ENCODE data around the gene SNX18.
"Not testable (repeated sequence)": the region's sequence is repeated elsewhere in the genome, so short reads cannot be mapped to it uniquely, and the experiment has no call there.

SNX18 gene

DNA sequence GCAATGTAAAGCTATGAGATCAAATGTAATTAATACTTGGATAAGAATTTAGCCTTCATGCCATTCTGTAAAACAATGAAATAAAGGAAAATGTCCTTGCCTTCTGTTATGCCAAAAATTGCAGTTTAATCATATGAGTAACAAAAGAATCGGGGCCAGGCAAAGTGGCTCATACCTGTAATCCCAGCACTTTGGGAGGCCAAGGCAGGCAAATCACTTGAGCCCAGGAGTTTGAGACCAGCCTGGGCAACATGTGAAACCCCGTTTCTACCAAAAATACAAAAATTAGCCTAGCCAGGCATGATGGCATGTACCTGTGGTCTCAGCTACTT, 27.9 kb upstream of the SNX18 start:
- H3K9ac ChIP-seq (ENCODE audit: low read depth in 1 of 2, low read length in 2 of 2); H3K27ac ChIP-seq (ENCODE audit: low read depth in 2 of 2, low read length in 2 of 2); H3K4me1 ChIP-seq (ENCODE audit: control insufficient read depth in 2 of 2, insufficient read depth in 2 of 2, low read length in 2 of 2): not testable (repeated sequence)

GRCh38 chr5:54491326-54491725, 26.2 kb upstream of the SNX18 start:
- H3K4me1 ChIP-seq (ENCODE audit: control insufficient read depth in 2 of 2, insufficient read depth in 2 of 2, low read length in 2 of 2), result no peaks in the 10 kb centered on the region
- H3K27me3 ChIP-seq (ENCODE audit: control insufficient read depth in 2 of 2, insufficient read depth in 2 of 2, low read length in 2 of 2), result no peaks in the 10 kb centered on the region
- H3K36me3 ChIP-seq (ENCODE audit: control insufficient read depth in 2 of 2, insufficient read depth in 2 of 2, low read length in 2 of 2), result no peaks in the 10 kb centered on the region
- H3K27ac ChIP-seq (ENCODE audit: low read depth in 2 of 2, low read length in 2 of 2), result no peak overlapping the region
- H3K9me3 ChIP-seq (ENCODE audit: control insufficient read depth in 2 of 2, low read length in 2 of 2), result no peaks in the 10 kb centered on the region
- H3K9ac ChIP-seq (ENCODE audit: low read depth in 1 of 2, low read length in 2 of 2), result no peak overlapping the region
- H3K4me3 ChIP-seq (ENCODE audit: low read length in 2 of 2), result no peak overlapping the region

More for the DNA sequence above, 27.9 kb upstream of the SNX18 start:
- not testable (repeated sequence) for H3K36me3 ChIP-seq (ENCODE audit: control insufficient read depth in 2 of 2, insufficient read depth in 2 of 2, low read length in 2 of 2); H3K27me3 ChIP-seq (ENCODE audit: control insufficient read depth in 2 of 2, insufficient read depth in 2 of 2, low read length in 2 of 2); H3K4me3 ChIP-seq (ENCODE audit: low read length in 2 of 2); H3K9me3 ChIP-seq (ENCODE audit: control insufficient read depth in 2 of 2, low read length in 2 of 2)

- Histone ChIP-seq H3K4me1 (ENCODE audit: control insufficient read depth in 2 of 2, insufficient read depth in 2 of 2, low read length in 2 of 2) (no peaks in the 10 kb centered on the region), H3K27ac (ENCODE audit: low read depth in 2 of 2, low read length in 2 of 2) (no peak overlapping the region), H3K4me3 (ENCODE audit: low read length in 2 of 2) (no peak overlapping the region), H3K27me3 (ENCODE audit: control insufficient read depth in 2 of 2, insufficient read depth in 2 of 2, low read length in 2 of 2) (no peaks in the 10 kb centered on the region), H3K36me3 (ENCODE audit: control insufficient read depth in 2 of 2, insufficient read depth in 2 of 2, low read length in 2 of 2) (no peaks in the 10 kb centered on the region), H3K9ac (ENCODE audit: low read depth in 1 of 2, low read length in 2 of 2) (no peak overlapping the region), H3K9me3 (ENCODE audit: control insufficient read depth in 2 of 2, low read length in 2 of 2) (no peaks in the 10 kb centered on the region)
Observed at GRCh38 chr5:54492178-54492577, 25.4 kb upstream of the SNX18 start.

DNA sequence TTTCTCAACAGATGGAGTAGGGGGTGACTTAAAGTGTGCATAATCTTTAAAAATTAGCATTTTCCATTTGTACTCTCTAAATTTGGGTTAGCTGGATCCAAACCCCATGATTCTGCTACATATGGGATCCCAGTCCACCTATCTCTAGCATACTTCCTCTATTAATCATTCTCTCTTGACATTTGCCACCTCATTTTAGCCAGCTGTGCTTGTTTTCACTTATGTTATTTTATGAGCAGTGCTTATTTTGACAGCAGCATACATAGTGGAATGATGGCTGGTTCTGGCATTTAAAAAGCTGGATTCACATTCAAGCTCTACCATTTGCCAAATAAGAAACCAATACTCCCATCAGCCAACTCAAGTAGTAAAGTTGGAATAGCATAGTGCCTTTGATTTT, 22.5 kb upstream of the SNX18 start:
- no peak overlapping the region for H3K9ac ChIP-seq (ENCODE audit: low read depth in 1 of 2, low read length in 2 of 2)
- no peaks in the 10 kb centered on the region for H3K36me3 ChIP-seq (ENCODE audit: control insufficient read depth in 2 of 2, insufficient read depth in 2 of 2, low read length in 2 of 2)
- H3K9me3 ChIP-seq (ENCODE audit: control insufficient read depth in 2 of 2, low read length in 2 of 2), result no peaks in the 10 kb centered on the region
- no peaks in the 10 kb centered on the region for H3K27me3 ChIP-seq (ENCODE audit: control insufficient read depth in 2 of 2, insufficient read depth in 2 of 2, low read length in 2 of 2)
- H3K4me1 ChIP-seq (ENCODE audit: control insufficient read depth in 2 of 2, insufficient read depth in 2 of 2, low read length in 2 of 2), result no peaks in the 10 kb centered on the region
- H3K27ac ChIP-seq (ENCODE audit: low read depth in 2 of 2, low read length in 2 of 2), result no peak overlapping the region
- H3K4me3 ChIP-seq (ENCODE audit: low read length in 2 of 2), result no peak overlapping the region

DNA sequence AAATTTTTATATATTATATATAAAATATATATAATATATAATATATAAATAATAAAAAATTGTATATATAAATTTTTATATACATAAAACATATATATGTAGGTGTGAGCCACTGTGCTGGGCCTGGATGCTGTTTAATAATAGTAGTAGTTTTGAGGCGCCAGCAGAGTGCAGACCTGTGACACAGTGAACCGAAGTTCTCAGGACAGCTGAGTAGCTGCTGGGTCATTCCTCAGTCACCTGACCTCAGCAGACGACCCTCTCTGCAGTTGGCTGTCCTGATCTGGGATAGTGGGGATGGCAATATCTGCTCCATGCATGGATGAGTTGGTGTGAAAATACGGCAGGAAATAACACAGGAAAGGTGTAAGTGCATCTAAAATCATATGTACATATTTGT, 3.3 kb upstream of the SNX18 start:
- no peaks in the 10 kb centered on the region for H3K36me3 ChIP-seq (ENCODE audit: control insufficient read depth in 2 of 2, insufficient read depth in 2 of 2, low read length in 2 of 2)
- H3K9ac ChIP-seq (ENCODE audit: low read depth in 1 of 2, low read length in 2 of 2), result no peak overlapping the region
- no peaks in the 10 kb centered on the region for H3K9me3 ChIP-seq (ENCODE audit: control insufficient read depth in 2 of 2, low read length in 2 of 2)
- H3K4me1 ChIP-seq (ENCODE audit: control insufficient read depth in 2 of 2, insufficient read depth in 2 of 2, low read length in 2 of 2), result peaks cover 6 to 9% of the 10 kb centered on the region in 2 donors
- H3K4me3 ChIP-seq (ENCODE audit: low read length in 2 of 2), result no peak overlapping the region
- H3K27ac ChIP-seq (ENCODE audit: low read depth in 2 of 2, low read length in 2 of 2), result no peak overlapping the region
- H3K27me3 ChIP-seq (ENCODE audit: control insufficient read depth in 2 of 2, insufficient read depth in 2 of 2, low read length in 2 of 2), result no peaks in the 10 kb centered on the region

GRCh38 chr5:54514841-54515432, 2.6 kb upstream of the SNX18 start:
- Histone ChIP-seq H3K9me3 (ENCODE audit: control insufficient read depth in 2 of 2, low read length in 2 of 2) (no peaks in the 10 kb centered on the region), H3K36me3 (ENCODE audit: control insufficient read depth in 2 of 2, insufficient read depth in 2 of 2, low read length in 2 of 2) (no peaks in the 10 kb centered on the region), H3K4me1 (ENCODE audit: control insufficient read depth in 2 of 2, insufficient read depth in 2 of 2, low read length in 2 of 2) (peaks cover 11 to 12% of the 10 kb centered on the region in 2 donors), H3K4me3 (ENCODE audit: low read length in 2 of 2) (no peak overlapping the region), H3K27ac (ENCODE audit: low read depth in 2 of 2, low read length in 2 of 2) (no peak overlapping the region), H3K27me3 (ENCODE audit: control insufficient read depth in 2 of 2, insufficient read depth in 2 of 2, low read length in 2 of 2) (no peaks in the 10 kb centered on the region), H3K9ac (ENCODE audit: low read depth in 1 of 2, low read length in 2 of 2) (no peak overlapping the region)

- H3K9ac ChIP-seq (ENCODE audit: low read depth in 1 of 2, low read length in 2 of 2), result no peak overlapping the region
- no peaks in the 10 kb centered on the region for H3K27me3 ChIP-seq (ENCODE audit: control insufficient read depth in 2 of 2, insufficient read depth in 2 of 2, low read length in 2 of 2)
- no peak overlapping the region for H3K4me3 ChIP-seq (ENCODE audit: low read length in 2 of 2)
- peaks cover 11 to 15% of the 10 kb centered on the region in 2 donors for H3K4me1 ChIP-seq (ENCODE audit: control insufficient read depth in 2 of 2, insufficient read depth in 2 of 2, low read length in 2 of 2)
- H3K27ac ChIP-seq (ENCODE audit: low read depth in 2 of 2, low read length in 2 of 2), result no peak overlapping the region
- H3K36me3 ChIP-seq (ENCODE audit: control insufficient read depth in 2 of 2, insufficient read depth in 2 of 2, low read length in 2 of 2), result no peaks in the 10 kb centered on the region
- H3K9me3 ChIP-seq (ENCODE audit: control insufficient read depth in 2 of 2, low read length in 2 of 2), result no peaks in the 10 kb centered on the region
Observed at GRCh38 chr5:54515634-54516033, 1.9 kb upstream of the SNX18 start.

DNA sequence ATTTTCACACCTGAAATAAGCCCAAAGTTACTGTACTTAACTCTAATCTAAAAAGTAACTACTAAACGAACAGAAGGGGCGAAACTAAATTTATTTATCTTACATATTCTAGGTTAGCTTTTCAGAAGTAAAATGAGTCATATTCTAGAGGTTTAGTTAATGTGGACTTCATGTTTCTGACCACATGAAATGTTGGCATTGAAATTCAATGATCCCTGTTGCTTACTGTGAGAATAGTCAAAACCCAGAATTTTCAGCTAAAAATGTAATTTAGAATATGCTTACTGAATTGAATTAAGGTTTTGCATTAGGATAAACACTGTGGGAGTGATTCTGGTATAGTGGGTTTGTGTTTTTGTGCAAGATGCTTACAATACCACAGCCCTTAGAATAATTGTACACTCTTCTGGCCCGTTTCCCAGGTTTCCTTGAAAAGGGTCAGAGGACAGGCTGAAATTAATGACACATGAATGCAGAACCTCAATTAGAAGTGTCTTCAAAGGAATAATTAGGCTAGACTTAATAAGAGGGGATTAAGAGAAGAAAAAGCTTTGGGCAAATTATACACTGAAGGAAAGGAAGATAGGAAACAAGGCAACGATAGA, 1.4 kb upstream of the SNX18 start:
- Histone ChIP-seq H3K27ac (ENCODE audit: low read depth in 2 of 2, low read length in 2 of 2) (no peak overlapping the region), H3K4me3 (ENCODE audit: low read length in 2 of 2) (peak overlapping the region in 1 of 2 donors; percentile 70)

GRCh38 chr5:54517174-54517511, 416 bp upstream of the SNX18 start:
- Histone ChIP-seq H3K4me1 (ENCODE audit: control insufficient read depth in 2 of 2, insufficient read depth in 2 of 2, low read length in 2 of 2) (peaks cover 13 to 18% of the 10 kb centered on the region in 2 donors), H3K4me3 (ENCODE audit: low read length in 2 of 2) (peak overlapping the region; percentile 52 to 70), H3K27me3 (ENCODE audit: control insufficient read depth in 2 of 2, insufficient read depth in 2 of 2, low read length in 2 of 2) (no peaks in the 10 kb centered on the region), H3K9me3 (ENCODE audit: control insufficient read depth in 2 of 2, low read length in 2 of 2) (no peaks in the 10 kb centered on the region), H3K9ac (ENCODE audit: low read depth in 1 of 2, low read length in 2 of 2) (peak overlapping the region in 1 of 2 donors; percentile 41), H3K27ac (ENCODE audit: low read depth in 2 of 2, low read length in 2 of 2) (no peak overlapping the region), H3K36me3 (ENCODE audit: control insufficient read depth in 2 of 2, insufficient read depth in 2 of 2, low read length in 2 of 2) (no peaks in the 10 kb centered on the region)

More for the DNA sequence above, 1.4 kb upstream of the SNX18 start:
- H3K4me1 ChIP-seq (ENCODE audit: control insufficient read depth in 2 of 2, insufficient read depth in 2 of 2, low read length in 2 of 2), result peaks cover 11 to 15% of the 10 kb centered on the region in 2 donors
- H3K27me3 ChIP-seq (ENCODE audit: control insufficient read depth in 2 of 2, insufficient read depth in 2 of 2, low read length in 2 of 2), result no peaks in the 10 kb centered on the region
- no peaks in the 10 kb centered on the region for H3K36me3 ChIP-seq (ENCODE audit: control insufficient read depth in 2 of 2, insufficient read depth in 2 of 2, low read length in 2 of 2)
- H3K9me3 ChIP-seq (ENCODE audit: control insufficient read depth in 2 of 2, low read length in 2 of 2), result no peaks in the 10 kb centered on the region
- H3K9ac ChIP-seq (ENCODE audit: low read depth in 1 of 2, low read length in 2 of 2), result no peak overlapping the region

DNA sequence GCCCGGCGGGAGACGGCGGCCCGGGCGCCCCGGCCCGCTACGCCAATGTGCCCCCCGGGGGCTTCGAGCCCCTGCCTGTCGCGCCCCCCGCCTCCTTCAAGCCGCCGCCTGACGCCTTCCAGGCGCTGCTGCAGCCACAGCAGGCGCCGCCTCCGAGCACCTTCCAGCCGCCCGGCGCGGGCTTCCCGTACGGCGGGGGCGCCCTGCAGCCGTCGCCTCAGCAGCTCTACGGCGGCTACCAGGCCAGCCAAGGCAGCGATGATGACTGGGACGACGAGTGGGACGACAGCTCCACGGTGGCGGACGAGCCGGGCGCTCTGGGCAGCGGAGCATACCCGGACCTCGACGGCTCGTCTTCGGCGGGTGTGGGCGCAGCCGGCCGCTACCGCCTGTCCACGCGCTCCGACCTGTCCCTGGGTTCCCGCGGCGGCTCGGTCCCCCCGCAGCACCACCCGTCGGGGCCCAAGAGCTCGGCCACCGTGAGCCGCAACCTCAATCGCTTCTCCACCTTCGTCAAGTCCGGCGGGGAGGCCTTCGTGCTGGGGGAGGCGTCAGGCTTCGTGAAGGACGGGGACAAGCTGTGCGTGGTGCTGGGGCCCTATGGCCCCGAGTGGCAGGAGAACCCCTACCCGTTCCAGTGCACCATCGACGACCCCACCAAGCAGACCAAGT, 723 bp downstream of the SNX18 start:
- Histone ChIP-seq H3K27me3 (ENCODE audit: control insufficient read depth in 2 of 2, insufficient read depth in 2 of 2, low read length in 2 of 2) (no peaks in the 10 kb centered on the region), H3K36me3 (ENCODE audit: control insufficient read depth in 2 of 2, insufficient read depth in 2 of 2, low read length in 2 of 2) (no peaks in the 10 kb centered on the region), H3K4me3 (ENCODE audit: low read length in 2 of 2) (peak overlapping the region; percentile 81 to 83), H3K4me1 (ENCODE audit: control insufficient read depth in 2 of 2, insufficient read depth in 2 of 2, low read length in 2 of 2) (peaks cover 13 to 18% of the 10 kb centered on the region in 2 donors), H3K9me3 (ENCODE audit: control insufficient read depth in 2 of 2, low read length in 2 of 2) (no peaks in the 10 kb centered on the region), H3K27ac (ENCODE audit: low read depth in 2 of 2, low read length in 2 of 2) (peak overlapping the region; percentile 78 to 87), H3K9ac (ENCODE audit: low read depth in 1 of 2, low read length in 2 of 2) (peak overlapping the region; percentile 74 to 83)

All from mucosa of rectum (tissue), 2 donors.